B cell (primary cell): ENCODE data around the gene FAM219A. TPM values are rescaled to one million over a fixed set of nuclear protein-coding genes. Genes with fewer than 3 reads are reported as not detected.

ENCODE experiments used
- ATAC-seq: fragments of 200-7000 bp; cut with Tn5 transposase; one replicate; pipeline ENCODE4 v1.10.0; 2021; ENCODE audit warnings: low read depth, mild to moderate bottlenecking, moderate number of reproducible peaks, moderate library complexity
- CTCF ChIA-PET: fragments of 350-600 bp; sonication (Branson Sonifier 250); formaldehyde crosslinking; loops from one replicate; lab custom pipeline; 2021; ENCODE audit warnings: antibody characterized with exemption, inconsistent platforms; lab: Charles Lee
- POLR2A ChIA-PET: fragments of 350-600 bp; sonication (Branson Sonifier 250); formaldehyde crosslinking; loops from one replicate; lab custom pipeline; 2021; ENCODE audit warnings: antibody characterized with exemption; lab: Charles Lee
- DNase-seq: peaks from one replicate; pipeline ENCODE4 v3.0.0; 2013
- H2AFZ ChIP-seq: 2 replicates; pipeline ENCODE4 v1.6.1; 2012; ENCODE audit warnings: mild to moderate bottlenecking, low read depth, low read length; ENCODE audit not compliant: insufficient read depth, poor library complexity, severe bottlenecking
- H3K27ac ChIP-seq, 2 donors: 1 replicate in 1 of 2; 2 replicates in 1 of 2; pipeline ENCODE4 v1.5.1; 2012 to 2013; ENCODE audit warnings: low read length in 2 of 2, mild to moderate bottlenecking in 2 of 2, moderate library complexity in 1 of 2
- H3K27me3 ChIP-seq, 4 experiments: fragments of 200-600 bp in 1 of 4; sonication (generic) in 1 of 4; replicated peaks in 1 of 4; 1 replicate in 2 of 4; 2 replicates in 2 of 4; pipeline versions ENCODE4 v1.6.1 to v1.7.0; 2013 to 2016; ENCODE audit warnings: low read length in 3 of 4, mild to moderate bottlenecking in 2 of 4, mixed read lengths in 1 of 4, moderate library complexity in 1 of 4; ENCODE audit not compliant: insufficient read depth in 4 of 4, control insufficient read depth in 3 of 4; ENCODE audit errors: control extremely low read depth in 1 of 4
- H3K36me3 ChIP-seq, 2 experiments: replicated peaks in 1 of 2; 1 replicate in 1 of 2; 2 replicates in 1 of 2; pipeline versions ENCODE4 v1.6.1 to v1.7.1; 2013; ENCODE audit warnings: low read length in 1 of 2; ENCODE audit not compliant: insufficient read depth in 2 of 2, control insufficient read depth in 1 of 2; ENCODE audit errors: control extremely low read depth in 1 of 2, extremely low read depth in 1 of 2
- H3K4me1 ChIP-seq, 2 donors: fragments of 200-600 bp in 1 of 2; sonication (generic) in 1 of 2; 1 replicate in 1 of 2; 2 replicates in 1 of 2; pipeline versions ENCODE4 v1.5.1 to v1.6.1; 2013 to 2017; ENCODE audit warnings: low read length in 2 of 2; ENCODE audit not compliant: control insufficient read depth in 2 of 2, insufficient read depth in 2 of 2
- H3K4me2 ChIP-seq: replicated peaks from 2 replicates; pipeline ENCODE3; 2012; ENCODE audit warnings: mild to moderate bottlenecking, low read depth, low read length; ENCODE audit not compliant: poor library complexity, severe bottlenecking
- H3K4me3 ChIP-seq, 5 experiments: fragments of 200-600 bp in 1 of 5; sonication (generic) in 1 of 5; 1 replicate in 3 of 5; 2 replicates in 2 of 5; pipeline versions ENCODE4 v1.5.1 to v1.7.0; 2011 to 2016; ENCODE audit warnings: low read length in 4 of 5, mild to moderate bottlenecking in 4 of 5, low read depth in 2 of 5, control low read depth in 1 of 5, moderate library complexity in 1 of 5; ENCODE audit not compliant: insufficient read depth in 1 of 5; ENCODE audit errors: control extremely low read depth in 1 of 5, extremely low read depth in 1 of 5
- H3K79me2 ChIP-seq: fragments of 200-600 bp; sonication (generic); one replicate; pipeline ENCODE4 v1.6.0; 2016; ENCODE audit warnings: low read length; ENCODE audit not compliant: control insufficient read depth, insufficient read depth
- H3K9ac ChIP-seq: fragments of 200-600 bp; sonication (generic); 2 replicates; pipeline ENCODE4 v1.6.1; 2017; ENCODE audit warnings: mild to moderate bottlenecking, low read length, moderate library complexity
- H3K9me3 ChIP-seq, 3 donors: one replicate each; pipeline versions ENCODE4 v1.6.1 to v1.7.1; 2013; ENCODE audit warnings: low read length in 2 of 3; ENCODE audit not compliant: control insufficient read depth in 2 of 3, insufficient read depth in 1 of 3; ENCODE audit errors: control extremely low read depth in 1 of 3
- H4K20me1 ChIP-seq: 2 replicates; pipeline ENCODE4 v1.6.0; 2012; ENCODE audit warnings: mild to moderate bottlenecking, low read length; ENCODE audit not compliant: insufficient read depth, control insufficient read depth, poor library complexity, severe bottlenecking
- H3K27ac Mint-ChIP-seq: one replicate; pipeline ENCODE4 v1.8.0; 2021; ENCODE audit warnings: mixed read lengths
- H3K27me3 Mint-ChIP-seq: one replicate; pipeline ENCODE4 v1.8.0; 2021; ENCODE audit warnings: mixed read lengths
- H3K4me1 Mint-ChIP-seq: one replicate; pipeline ENCODE4 v1.8.0; 2021; ENCODE audit warnings: mixed read lengths
- H3K4me3 Mint-ChIP-seq: one replicate; pipeline ENCODE4 v1.8.0; 2021; ENCODE audit warnings: mixed read lengths
- H3K9me3 Mint-ChIP-seq: one replicate; pipeline ENCODE4 v1.8.0; 2022; ENCODE audit warnings: mixed read lengths; ENCODE audit not compliant: insufficient read depth
- CTCF ChIP-seq: fragments of 200-600 bp; IDR thresholded peaks from one replicate; pipeline ENCODE4 v1.8.0; 2022; ENCODE audit warnings: antibody characterized with exemption, mild to moderate bottlenecking
- EZH2 ChIP-seq: IDR thresholded peaks from 2 replicates; pipeline ENCODE4 v1.6.1; 2012; ENCODE audit warnings: borderline replicate concordance, low read depth, mild to moderate bottlenecking, moderate library complexity, low read length; ENCODE audit not compliant: insufficient read depth, poor library complexity, severe bottlenecking
- WGBS: methylation state at CpG from one replicate; pipeline ENCODE4 v1.1.5; 2013; ENCODE audit warnings: missing lambda C conversion rate; ENCODE audit not compliant: insufficient coverage; 5-methylcytosine and 5-hydroxymethylcytosine counted together
- intact Hi-C: fragments of 100-400 bp; cut with micrococcal nuclease; formaldehyde crosslinking; loops from one replicate; pipeline ENCODE4 v1.10.0; 2022
- polyA plus RNA-seq: library from polyadenylated mRNA; depleted of rRNA; stranded (reverse); fragments of >200 nt; gene quantifications from 2 replicates; pipeline ENCODE4 v1.2.3, GENCODE V29; 2012
- total RNA-seq, 2 donors: library from RNA; stranded (reverse); fragments of 120-200 nt in 1 of 2; gene quantifications; 1 replicate in 1 of 2; 2 replicates in 1 of 2; pipeline versions ENCODE4 v1.2.3 to v1.2.4, GENCODE V29; 2013 to 2022

FAM219A gene
- total and polyA plus RNA-seq, 2 donors (not counting 1 experiment from before 2014, with no cell fraction given): 12.9 to 17.3 TPM

- H3K36me3 ChIP-seq: no peaks in the 10 kb centered on the region
- no peaks in the 10 kb centered on the region for H3K9me3 Mint-ChIP-seq
- ATAC-seq: no peak
- POLR2A ChIA-PET: no interaction called here
- H3K27me3 Mint-ChIP-seq: no peaks in the 10 kb centered on the region
- intact Hi-C loops: no loop called here
- no peak overlapping the region for H3K4me2 ChIP-seq
- H3K79me2 ChIP-seq: peaks cover 5% of the 10 kb centered on the region
- TF ChIP-seq EZH2 (no peak), CTCF (no peak)
- H3K4me3 ChIP-seq: no peak overlapping the region
- CTCF ChIA-PET: interaction anchor here (0.9 to 1.6 kb wide), 7 partner anchors 11 to 156 kb away, joined by 3 to 5 read pairs (median 4); no protein-coding TSS in a partner anchor
- no peak for DNase-seq
- H3K4me1 Mint-ChIP-seq: no peaks in the 10 kb centered on the region
- H3K4me3 Mint-ChIP-seq: no peak overlapping the region
- H3K9me3 ChIP-seq: no peaks in the 10 kb centered on the region
- H3K27me3 ChIP-seq: no peaks in the 10 kb centered on the region
- H3K27ac ChIP-seq: no peak overlapping the region
- H3K27ac Mint-ChIP-seq: no peak overlapping the region
- no peak overlapping the region for H2AFZ ChIP-seq
- H3K4me1 ChIP-seq: no peaks in the 10 kb centered on the region
- no peak overlapping the region for H3K9ac ChIP-seq
- no peaks in the 10 kb centered on the region for H4K20me1 ChIP-seq
These were observed 14.4 kb downstream of the FAM219A start for GRCh38 chr9:34443976-34444375.

- no peak overlapping the region for H2AFZ ChIP-seq
- WGBS: 100% methylated on average over 2 of the region's 2 CpGs
- no peaks in the 10 kb centered on the region for H3K36me3 ChIP-seq
- no peak overlapping the region for H3K27ac Mint-ChIP-seq
- TF ChIP-seq EZH2 (no peak), CTCF (no peak)
- no peak overlapping the region for H3K4me2 ChIP-seq
- ChIA-PET CTCF (interaction anchor here (0.9 to 1.4 kb wide), 3 partner anchors 12 to 55 kb away, joined by 4 to 5 read pairs (median 4); no protein-coding TSS in a partner anchor), POLR2A (no interaction called here)
- H3K9ac ChIP-seq: no peak overlapping the region
- H3K4me3 Mint-ChIP-seq: no peak overlapping the region
- H3K4me1 Mint-ChIP-seq: no peaks in the 10 kb centered on the region
- ATAC-seq: no peak
- H3K27me3 ChIP-seq: no peaks in the 10 kb centered on the region
- H3K27me3 Mint-ChIP-seq: no peaks in the 10 kb centered on the region
- intact Hi-C loops: no loop called here
- DNase-seq: no peak
- H3K9me3 Mint-ChIP-seq: no peaks in the 10 kb centered on the region
- no peaks in the 10 kb centered on the region for H3K9me3 ChIP-seq
- H3K27ac ChIP-seq: no peak overlapping the region
- H4K20me1 ChIP-seq: no peaks in the 10 kb centered on the region
- H3K79me2 ChIP-seq: peaks cover 5% of the 10 kb centered on the region
- H3K4me3 ChIP-seq: no peak overlapping the region
- no peaks in the 10 kb centered on the region for H3K4me1 ChIP-seq
These were observed 14.8 kb downstream of the FAM219A start for GRCh38 chr9:34443533-34443932.
